ENCODE results near the gene FAM163B. TPM values are rescaled to one million over a fixed set of nuclear protein-coding genes. Genes with fewer than 3 reads are reported as not detected.

FAM163B gene
- total and polyA plus RNA-seq, 2 donors (not counting 1 experiment from before 2014, with no cell fraction given), result not detected

DNA sequence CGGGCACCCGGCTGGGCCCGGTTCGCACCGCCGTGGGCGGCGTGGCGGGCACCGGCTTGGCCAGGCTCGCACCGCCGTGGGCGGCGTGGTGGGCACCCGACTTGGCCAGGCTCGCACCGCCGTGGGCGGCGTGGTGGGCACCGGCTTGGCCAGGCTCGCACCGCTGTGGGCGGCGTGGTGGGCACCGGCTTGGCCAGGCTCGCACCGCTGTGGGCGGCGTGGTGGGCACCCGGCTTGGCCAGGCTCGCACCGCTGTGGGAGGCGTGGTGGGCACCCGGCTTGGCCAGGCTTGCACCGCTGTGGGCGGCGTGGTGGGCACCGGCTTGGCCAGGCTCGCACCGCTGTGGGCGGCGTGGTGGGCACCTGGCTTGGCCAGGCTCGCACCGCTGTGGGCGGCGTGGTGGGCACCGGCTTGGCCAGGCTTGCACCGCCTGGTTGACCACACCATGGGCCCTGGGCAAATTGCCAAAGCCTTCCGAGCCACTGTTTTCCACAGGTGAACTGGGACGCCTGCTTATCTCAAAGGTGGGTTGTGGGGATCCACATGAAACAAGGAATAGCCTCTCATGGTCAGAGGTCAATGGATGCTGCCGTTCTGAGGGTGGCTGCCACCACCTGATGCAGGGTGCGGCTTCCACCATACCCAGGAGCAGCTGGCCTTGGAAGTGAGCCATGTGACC lies 46.4 kb downstream of the FAM163B start:
- no peak for DNase-seq (ENCODE audit: low read depth in 2 of 2)
- Histone ChIP-seq H3K4me2 (ENCODE audit: extremely low read depth, insufficient read depth, low read length) (no peak overlapping the region), H3K4me1 (ENCODE audit: control insufficient read depth, extremely low read depth, insufficient read depth, low read length) (peaks cover 17% of the 10 kb centered on the region)

GRCh38 chr9:133561976-133562554 lies 47.1 kb downstream of the FAM163B start:
- no peak for DNase-seq (ENCODE audit: low read depth in 2 of 2)
- H3K4me1 ChIP-seq (ENCODE audit: control insufficient read depth, extremely low read depth, insufficient read depth, low read length), result peaks cover 20% of the 10 kb centered on the region
- TF ChIP-seq, protein P1, sequence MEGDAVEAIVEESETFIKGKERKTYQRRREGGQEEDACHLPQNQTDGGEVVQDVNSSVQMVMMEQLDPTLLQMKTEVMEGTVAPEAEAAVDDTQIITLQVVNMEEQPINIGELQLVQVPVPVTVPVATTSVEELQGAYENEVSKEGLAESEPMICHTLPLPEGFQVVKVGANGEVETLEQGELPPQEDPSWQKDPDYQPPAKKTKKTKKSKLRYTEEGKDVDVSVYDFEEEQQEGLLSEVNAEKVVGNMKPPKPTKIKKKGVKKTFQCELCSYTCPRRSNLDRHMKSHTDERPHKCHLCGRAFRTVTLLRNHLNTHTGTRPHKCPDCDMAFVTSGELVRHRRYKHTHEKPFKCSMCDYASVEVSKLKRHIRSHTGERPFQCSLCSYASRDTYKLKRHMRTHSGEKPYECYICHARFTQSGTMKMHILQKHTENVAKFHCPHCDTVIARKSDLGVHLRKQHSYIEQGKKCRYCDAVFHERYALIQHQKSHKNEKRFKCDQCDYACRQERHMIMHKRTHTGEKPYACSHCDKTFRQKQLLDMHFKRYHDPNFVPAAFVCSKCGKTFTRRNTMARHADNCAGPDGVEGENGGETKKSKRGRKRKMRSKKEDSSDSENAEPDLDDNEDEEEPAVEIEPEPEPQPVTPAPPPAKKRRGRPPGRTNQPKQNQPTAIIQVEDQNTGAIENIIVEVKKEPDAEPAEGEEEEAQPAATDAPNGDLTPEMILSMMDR (conservative IDR thresholded peaks at IDR 0.05 in 1 of 2, IDR thresholded peaks at IDR 0.05 in 1 of 2; ENCODE audit: low read depth in 1 of 2, low read length in 2 of 2), result no peak
- TF ChIP-seq EZH2 (IDR thresholded peaks at IDR 0.05; ENCODE audit: low read length, missing control alignments), result no peak

More for the DNA sequence above, 46.4 kb downstream of the FAM163B start:
- Histone ChIP-seq H3K9ac (ENCODE audit: insufficient read depth, low read length) (no peak overlapping the region), H2AFZ (ENCODE audit: low read length) (no peak overlapping the region), H3K9me3 (ENCODE audit: control insufficient read depth, insufficient read depth, low read depth, low read length) (no peaks in the 10 kb centered on the region), H3K27me3 (ENCODE audit: control insufficient read depth, insufficient read depth, low read length) (no peaks in the 10 kb centered on the region), H3K27ac (ENCODE audit: insufficient read depth, low read length) (no peak overlapping the region), H4K20me1 (ENCODE audit: control insufficient read depth, extremely low read depth, insufficient read depth, low read length) (no peaks in the 10 kb centered on the region), H3K36me3 (ENCODE audit: control insufficient read depth, insufficient read depth, low read length) (no peaks in the 10 kb centered on the region), H3K4me3 (replicated peaks in 1 of 4; ENCODE audit: control extremely low read depth in 1 of 4, insufficient read depth in 1 of 4, low read depth in 3 of 4, low read length in 4 of 4) (no peak overlapping the region), H3K79me2 (ENCODE audit: control insufficient read depth, insufficient read depth, low read length) (no peaks in the 10 kb centered on the region)
- TF ChIP-seq, protein P1 (conservative IDR thresholded peaks at IDR 0.05 in 1 of 2, IDR thresholded peaks at IDR 0.05 in 1 of 2; ENCODE audit: low read depth in 1 of 2, low read length in 2 of 2), result no peak
- no peak for TF ChIP-seq EZH2 (IDR thresholded peaks at IDR 0.05; ENCODE audit: low read length, missing control alignments)

GRCh38 chr9:133560944-133561343 lies 48.2 kb downstream of the FAM163B start:
- no peaks in the 10 kb centered on the region for H3K36me3 ChIP-seq (ENCODE audit: control insufficient read depth, insufficient read depth, low read length)
- H4K20me1 ChIP-seq (ENCODE audit: control insufficient read depth, extremely low read depth, insufficient read depth, low read length), result no peaks in the 10 kb centered on the region
- no peak overlapping the region for H3K27ac ChIP-seq (ENCODE audit: insufficient read depth, low read length)
- no peak overlapping the region for H3K4me2 ChIP-seq (ENCODE audit: extremely low read depth, insufficient read depth, low read length)
- H3K27me3 ChIP-seq (ENCODE audit: control insufficient read depth, insufficient read depth, low read length), result no peaks in the 10 kb centered on the region
- H2AFZ ChIP-seq (ENCODE audit: low read length), result no peak overlapping the region
- no peaks in the 10 kb centered on the region for H3K9me3 ChIP-seq (ENCODE audit: control insufficient read depth, insufficient read depth, low read depth, low read length)
- DNase-seq (ENCODE audit: low read depth in 2 of 2), result no peak
- H3K79me2 ChIP-seq (ENCODE audit: control insufficient read depth, insufficient read depth, low read length), result no peaks in the 10 kb centered on the region
- no peak overlapping the region for H3K9ac ChIP-seq (ENCODE audit: insufficient read depth, low read length)
- TF ChIP-seq, protein P1 (conservative IDR thresholded peaks at IDR 0.05 in 1 of 2, IDR thresholded peaks at IDR 0.05 in 1 of 2; ENCODE audit: low read depth in 1 of 2, low read length in 2 of 2), result no peak
- TF ChIP-seq EZH2 (IDR thresholded peaks at IDR 0.05; ENCODE audit: low read length, missing control alignments), result no peak
- H3K4me1 ChIP-seq (ENCODE audit: control insufficient read depth, extremely low read depth, insufficient read depth, low read length), result peaks cover 20% of the 10 kb centered on the region
- no peak overlapping the region for H3K4me3 ChIP-seq (replicated peaks in 1 of 4; ENCODE audit: control extremely low read depth in 1 of 4, insufficient read depth in 1 of 4, low read depth in 3 of 4, low read length in 4 of 4)

More at GRCh38 chr9:133561976-133562554, 47.1 kb downstream of the FAM163B start:
- no peaks in the 10 kb centered on the region for H3K79me2 ChIP-seq (ENCODE audit: control insufficient read depth, insufficient read depth, low read length)
- no peaks in the 10 kb centered on the region for H3K27me3 ChIP-seq (ENCODE audit: control insufficient read depth, insufficient read depth, low read length)
- H3K9me3 ChIP-seq (ENCODE audit: control insufficient read depth, insufficient read depth, low read depth, low read length), result no peaks in the 10 kb centered on the region
- no peak overlapping the region for H2AFZ ChIP-seq (ENCODE audit: low read length)
- no peak overlapping the region for H3K4me2 ChIP-seq (ENCODE audit: extremely low read depth, insufficient read depth, low read length)
- H3K36me3 ChIP-seq (ENCODE audit: control insufficient read depth, insufficient read depth, low read length), result no peaks in the 10 kb centered on the region
- H3K4me3 ChIP-seq (replicated peaks in 1 of 4; ENCODE audit: control extremely low read depth in 1 of 4, insufficient read depth in 1 of 4, low read depth in 3 of 4, low read length in 4 of 4), result no peak overlapping the region
- no peak overlapping the region for H3K9ac ChIP-seq (ENCODE audit: insufficient read depth, low read length)
- no peak overlapping the region for H3K27ac ChIP-seq (ENCODE audit: insufficient read depth, low read length)
- H4K20me1 ChIP-seq (ENCODE audit: control insufficient read depth, extremely low read depth, insufficient read depth, low read length), result no peaks in the 10 kb centered on the region
